Loucy (cell line): ENCODE measurements around the gene SPINDOC.

Source experiments
- H2AFZ ChIP-seq: fragments of 200-600 bp; sonication (generic); 2 replicates; pipeline ENCODE4 v1.6.0; 2016; ENCODE audit warnings: antibody characterized with exemption, mild to moderate bottlenecking, low read length, moderate library complexity
- H3F3A ChIP-seq: fragments of 200-600 bp; 2 replicates; pipeline ENCODE4 v1.6.0; 2016; ENCODE audit warnings: antibody characterized with exemption, low read depth, mild to moderate bottlenecking
- H3K27me3 ChIP-seq: fragments of 200-600 bp; sonication (generic); 2 replicates; pipeline ENCODE4 v1.6.1; 2014; ENCODE audit warnings: low read length, mild to moderate bottlenecking; ENCODE audit not compliant: insufficient read depth, poor library complexity, severe bottlenecking
- H3K36me3 ChIP-seq: fragments of 200-600 bp; sonication (generic); 2 replicates; pipeline ENCODE4 v1.6.1; 2016; ENCODE audit warnings: low read length; ENCODE audit not compliant: insufficient read depth
- H3K4me1 ChIP-seq: fragments of 200-600 bp; sonication (generic); 2 replicates; pipeline ENCODE4 v1.5.1; 2014; ENCODE audit warnings: low read length, mild to moderate bottlenecking; ENCODE audit not compliant: insufficient read depth, poor library complexity, severe bottlenecking
- H3K4me2 ChIP-seq: fragments of 200-600 bp; sonication (generic); 2 replicates; pipeline ENCODE4 v1.6.0; 2014; ENCODE audit warnings: antibody characterized with exemption, low read length, low read depth, mild to moderate bottlenecking; ENCODE audit not compliant: poor library complexity, severe bottlenecking
- H3K4me3 ChIP-seq: fragments of 200-600 bp; sonication (generic); 2 replicates; pipeline ENCODE4 v1.5.1; 2014; ENCODE audit warnings: low read length, mild to moderate bottlenecking, mixed read lengths; ENCODE audit not compliant: poor library complexity, severe bottlenecking
- H3K79me2 ChIP-seq: fragments of 200-600 bp; sonication (generic); 2 replicates; pipeline ENCODE4 v1.6.1; 2014; ENCODE audit warnings: low read length; ENCODE audit not compliant: insufficient read depth
- H3K9ac ChIP-seq: fragments of 200-600 bp; sonication (generic); 2 replicates; pipeline ENCODE4 v1.6.0; 2014; ENCODE audit warnings: mild to moderate bottlenecking, low read depth, low read length, moderate library complexity; ENCODE audit not compliant: poor library complexity, severe bottlenecking
- H3K9me2 ChIP-seq: fragments of 200-600 bp; sonication (generic); replicated peaks from 2 replicates; pipeline ENCODE4 v1.6.1; 2016; ENCODE audit warnings: low read depth, low read length, mixed read lengths
- H3K9me3 ChIP-seq: fragments of 200-600 bp; sonication (generic); 2 replicates; pipeline ENCODE4 v1.6.1; 2014; ENCODE audit warnings: mild to moderate bottlenecking, antibody characterized with exemption, low read length, low read depth; ENCODE audit not compliant: insufficient read depth
- H4K20me1 ChIP-seq: fragments of 200-600 bp; sonication (generic); 2 replicates; pipeline ENCODE4 v1.6.0; 2014; ENCODE audit warnings: antibody characterized with exemption, low read length, mild to moderate bottlenecking; ENCODE audit not compliant: insufficient read depth, poor library complexity, severe bottlenecking
- CTCF ChIP-seq: fragments of 200-600 bp; sonication (generic); conservative IDR thresholded peaks from 2 replicates; pipeline ENCODE4 v1.5.1; 2014; ENCODE audit warnings: mild to moderate bottlenecking, antibody characterized with exemption, low read length
- EZH2phosphoT487 ChIP-seq: fragments of 200-600 bp; IDR thresholded peaks from 2 replicates; pipeline ENCODE4 v1.6.1; 2018; ENCODE audit warnings: antibody characterized with exemption, mild to moderate bottlenecking, moderate library complexity, borderline replicate concordance

Gene SPINDOC

GRCh38 chr11:63871962-63872799 lies 58.9 kb downstream of the SPINDOC start:
- no peaks in the 10 kb centered on the region for H3K9me2 ChIP-seq
- no peak overlapping the region for H3K9ac ChIP-seq
- H3K4me2 ChIP-seq = peak overlapping the region; percentile 33
- H3K4me3 ChIP-seq = peak overlapping the region; percentile 12
- H3K36me3 ChIP-seq = peaks cover 16% of the 10 kb centered on the region; the same call in 1 of the 2 replicates
- H3F3A ChIP-seq = no peaks in the 10 kb centered on the region
- no peaks in the 10 kb centered on the region for H3K27me3 ChIP-seq
- H4K20me1 ChIP-seq = peaks cover 36% of the 10 kb centered on the region
- H2AFZ ChIP-seq = no peak overlapping the region
- peaks cover 48% of the 10 kb centered on the region for H3K4me1 ChIP-seq
- no peaks in the 10 kb centered on the region for H3K9me3 ChIP-seq
- peaks cover 93% of the 10 kb centered on the region for H3K79me2 ChIP-seq
- peak; percentile 66 for TF ChIP-seq CTCF
- TF ChIP-seq EZH2phosphoT487 = no peak

GRCh38 chr11:63872800-63873197 lies 59.5 kb downstream of the SPINDOC start:
- TF ChIP-seq CTCF = no peak
- TF ChIP-seq EZH2phosphoT487 = no peak
- H3K4me2 ChIP-seq = no peak overlapping the region

GRCh38 chr11:63873311-63873710 lies 60.1 kb downstream of the SPINDOC start:
- no peaks in the 10 kb centered on the region for H3F3A ChIP-seq
- H3K9ac ChIP-seq = no peak overlapping the region
- peaks cover 37% of the 10 kb centered on the region for H3K4me1 ChIP-seq
- H3K36me3 ChIP-seq = peaks cover 12% of the 10 kb centered on the region; the same call in 1 of the 2 replicates
- no peak overlapping the region for H3K4me3 ChIP-seq
- TF ChIP-seq CTCF (no peak), EZH2phosphoT487 (no peak)
- H3K9me2 ChIP-seq = no peaks in the 10 kb centered on the region
- H3K79me2 ChIP-seq = peaks cover 92% of the 10 kb centered on the region
- H3K27me3 ChIP-seq = no peaks in the 10 kb centered on the region
- no peak overlapping the region for H3K4me2 ChIP-seq
- peaks cover 34% of the 10 kb centered on the region for H4K20me1 ChIP-seq
- no peaks in the 10 kb centered on the region for H3K9me3 ChIP-seq
- no peak overlapping the region for H2AFZ ChIP-seq

More at GRCh38 chr11:63872800-63873197, 59.5 kb downstream of the SPINDOC start:
- H3K9me2 ChIP-seq = no peaks in the 10 kb centered on the region
- peaks cover 92% of the 10 kb centered on the region for H3K79me2 ChIP-seq
- H3K4me1 ChIP-seq = peaks cover 42% of the 10 kb centered on the region
- H3K9ac ChIP-seq = no peak overlapping the region
- H3K27me3 ChIP-seq = no peaks in the 10 kb centered on the region
- H3F3A ChIP-seq = no peaks in the 10 kb centered on the region
- no peak overlapping the region for H3K4me3 ChIP-seq
- H3K36me3 ChIP-seq = peaks cover 13% of the 10 kb centered on the region; the same call in 1 of the 2 replicates
- H2AFZ ChIP-seq = no peak overlapping the region
- H3K9me3 ChIP-seq = no peaks in the 10 kb centered on the region
- peaks cover 35% of the 10 kb centered on the region for H4K20me1 ChIP-seq
